Germinal center (tissue), 1 donor: ENCODE data around the gene VOPP1.
A peak's percentile ranks its signal among the peaks of the same experiment; 100 is the strongest.
"Not testable (repeated sequence)": the region's sequence is repeated elsewhere in the genome, so short reads cannot be mapped to it uniquely, and the experiment has no call there.

Source experiments
- DNase-seq: peaks from one replicate; pipeline ENCODE4 v3.0.0; 2012; ENCODE audit warnings: mixed read lengths, low spot score

Gene VOPP1

GRCh38 chr7:55572378-55573233 lies at the start of gene VOPP1:
TSS of gene VOPP1 (minus strand) at chr7:55572502. CDS start at chr7:55572324, 178 bp downstream.
- peak; percentile 92 for DNase-seq

- no peak for DNase-seq
Measured at GRCh38 chr7:55618913-55619312, 46.6 kb upstream of the VOPP1 start.

GRCh38 chr7:55614365-55615064 lies 42.2 kb upstream of the VOPP1 start:
- DNase-seq = not testable (repeated sequence)

- not testable (repeated sequence) for DNase-seq
Measured at GRCh38 chr7:55609726-55610125, 37.4 kb upstream of the VOPP1 start.

GRCh38 chr7:55605661-55606060 lies 33.4 kb upstream of the VOPP1 start:
- not testable (repeated sequence) for DNase-seq

- not testable (repeated sequence) for DNase-seq
Measured at GRCh38 chr7:55597944-55598499, 25.7 kb upstream of the VOPP1 start.

GRCh38 chr7:55597214-55597739 lies 25.0 kb upstream of the VOPP1 start:
- DNase-seq = not testable (repeated sequence)

GRCh38 chr7:55595511-55595910 lies 23.2 kb upstream of the VOPP1 start:
- DNase-seq = no peak

- no peak for DNase-seq
Measured at GRCh38 chr7:55594870-55595269, 22.6 kb upstream of the VOPP1 start.

- DNase-seq = no peak
Measured at GRCh38 chr7:55594414-55594813, 22.1 kb upstream of the VOPP1 start.

- peak; percentile 56 for DNase-seq
Measured at GRCh38 chr7:55593515-55594318, 21.4 kb upstream of the VOPP1 start.

- no peak for DNase-seq
Measured at GRCh38 chr7:55593172-55593514, 20.8 kb upstream of the VOPP1 start.

- DNase-seq = no peak
Measured at GRCh38 chr7:55592492-55592891, 20.2 kb upstream of the VOPP1 start.

- DNase-seq = no peak
Measured at GRCh38 chr7:55591282-55591931, 19.1 kb upstream of the VOPP1 start.

GRCh38 chr7:55590517-55591281 lies 18.4 kb upstream of the VOPP1 start:
- no peak for DNase-seq

- no peak for DNase-seq
Measured at GRCh38 chr7:55589905-55590304, 17.6 kb upstream of the VOPP1 start.

- no peak for DNase-seq
Measured at GRCh38 chr7:55588976-55589604, 16.8 kb upstream of the VOPP1 start.

- DNase-seq = no peak
Measured at GRCh38 chr7:55588379-55588699, 16.0 kb upstream of the VOPP1 start.

- no peak for DNase-seq
Measured at GRCh38 chr7:55587687-55588378, 15.5 kb upstream of the VOPP1 start.

GRCh38 chr7:55582656-55583055 lies 10.4 kb upstream of the VOPP1 start:
- not testable (repeated sequence) for DNase-seq
